Neuronal stem cell (in vitro differentiated cells): Measurements from ENCODE around the gene THSD4.

ENCODE experiments used
- DNase-seq: peaks from one replicate; pipeline ENCODE4 v3.0.0-alpha.2; 2013; ENCODE audit warnings: low spot score
- H2AFZ ChIP-seq: one replicate; pipeline ENCODE4 v1.6.1; 2013; ENCODE audit warnings: mild to moderate bottlenecking, low read length, inconsistent platforms
- H2AK5ac ChIP-seq: 2 replicates; pipeline ENCODE4 v1.6.1; 2013; ENCODE audit warnings: low read depth, mild to moderate bottlenecking, inconsistent platforms, low read length, moderate library complexity, mixed read lengths
- H2BK120ac ChIP-seq: 2 replicates; pipeline ENCODE4 v1.6.1; 2013; ENCODE audit warnings: low read depth, mild to moderate bottlenecking, inconsistent platforms, low read length, moderate library complexity, mixed read lengths
- H2BK12ac ChIP-seq: one replicate; pipeline ENCODE4 v1.6.1; 2013; ENCODE audit warnings: low read length, inconsistent platforms
- H2BK15ac ChIP-seq: 2 replicates; pipeline ENCODE4 v1.6.1; 2013; ENCODE audit warnings: mild to moderate bottlenecking, low read length, inconsistent platforms, mixed read lengths
- H2BK5ac ChIP-seq: one replicate; pipeline ENCODE4 v1.6.1; 2013; ENCODE audit warnings: inconsistent platforms, mild to moderate bottlenecking, low read length, moderate library complexity
- H3K14ac ChIP-seq: one replicate; pipeline ENCODE4 v1.6.1; 2013; ENCODE audit warnings: low read length, inconsistent platforms
- H3K18ac ChIP-seq: 2 replicates; pipeline ENCODE4 v1.6.1; 2013; ENCODE audit warnings: low read length, inconsistent platforms
- H3K23ac ChIP-seq: 2 replicates; pipeline ENCODE4 v1.6.1; 2013; ENCODE audit warnings: low read depth, mild to moderate bottlenecking, mixed read lengths, low read length, inconsistent platforms; ENCODE audit not compliant: poor library complexity
- H3K27ac ChIP-seq: replicated peaks from 3 replicates; pipeline ENCODE4 v1.5.1; 2013; ENCODE audit warnings: low read length, inconsistent platforms
- H3K27me3 ChIP-seq, 3 experiments: 2 replicates each; pipeline ENCODE4 v1.6.1; 2013; ENCODE audit warnings: low read length in 3 of 3, mild to moderate bottlenecking in 2 of 3, inconsistent platforms in 1 of 3, low read depth in 1 of 3, mixed read lengths in 1 of 3, moderate library complexity in 1 of 3; ENCODE audit not compliant: control insufficient read depth in 3 of 3, insufficient read depth in 3 of 3
- H3K36me3 ChIP-seq, 2 donors: replicated peaks in 1 of 2; 2 replicates each; pipeline ENCODE4 v1.6.1; 2013; ENCODE audit warnings: low read length in 2 of 2; ENCODE audit not compliant: control insufficient read depth in 2 of 2, insufficient read depth in 2 of 2
- H3K4ac ChIP-seq: 2 replicates; pipeline ENCODE4 v1.6.1; 2013; ENCODE audit warnings: inconsistent platforms, mild to moderate bottlenecking, low read length, moderate library complexity
- H3K4me1 ChIP-seq, 2 donors: 1 replicate in 1 of 2; 2 replicates in 1 of 2; pipeline ENCODE4 v1.6.1; 2013; ENCODE audit warnings: low read length in 2 of 2, low read depth in 1 of 2; ENCODE audit not compliant: control insufficient read depth in 2 of 2, insufficient read depth in 1 of 2
- H3K4me2 ChIP-seq: one replicate; pipeline ENCODE4 v1.6.1; 2013; ENCODE audit warnings: mild to moderate bottlenecking, low read length, inconsistent platforms; ENCODE audit not compliant: insufficient read depth, poor library complexity, severe bottlenecking
- H3K4me3 ChIP-seq, 2 donors: 2 replicates each; pipeline ENCODE4 v1.5.1; 2013; ENCODE audit warnings: low read length in 2 of 2, mild to moderate bottlenecking in 2 of 2, inconsistent platforms in 1 of 2, moderate library complexity in 1 of 2
- H3K79me1 ChIP-seq: one replicate; pipeline ENCODE4 v1.6.1; 2013; ENCODE audit warnings: low read depth, mild to moderate bottlenecking, inconsistent platforms, low read length, moderate library complexity
- H3K9ac ChIP-seq: one replicate; pipeline ENCODE4 v1.6.1; 2013; ENCODE audit warnings: mild to moderate bottlenecking, low read depth, low read length, inconsistent platforms; ENCODE audit not compliant: poor library complexity
- H3K9me3 ChIP-seq, 2 donors: replicated peaks in 1 of 2; 2 replicates each; pipeline versions ENCODE3 to v1.6.1; 2013; ENCODE audit warnings: low read length in 2 of 2, mild to moderate bottlenecking in 2 of 2, inconsistent platforms in 1 of 2, low read depth in 1 of 2, mixed read lengths in 1 of 2, moderate library complexity in 1 of 2; ENCODE audit not compliant: control insufficient read depth in 2 of 2, insufficient read depth in 1 of 2
- H4K8ac ChIP-seq: one replicate; pipeline ENCODE4 v1.6.1; 2013; ENCODE audit warnings: low read depth, mild to moderate bottlenecking, inconsistent platforms, low read length, moderate library complexity
- H4K91ac ChIP-seq: one replicate; pipeline ENCODE4 v1.6.1; 2013; ENCODE audit warnings: low read length, low read depth, mild to moderate bottlenecking, inconsistent platforms; ENCODE audit not compliant: poor library complexity
- WGBS, 2 donors: extraction: QIAGEN DNeasy Blood & Tissue Kit; methylation state at CpG; one replicate each; pipeline ENCODE4 v1.1.7; 2013; ENCODE audit warnings: missing lambda C conversion rate in 2 of 2, mixed read lengths in 1 of 2; ENCODE audit not compliant: insufficient read length in 2 of 2, insufficient replicate concordance in 1 of 2; ENCODE audit errors: extremely low coverage in 2 of 2; 5-methylcytosine and 5-hydroxymethylcytosine counted together

THSD4 gene

DNA sequence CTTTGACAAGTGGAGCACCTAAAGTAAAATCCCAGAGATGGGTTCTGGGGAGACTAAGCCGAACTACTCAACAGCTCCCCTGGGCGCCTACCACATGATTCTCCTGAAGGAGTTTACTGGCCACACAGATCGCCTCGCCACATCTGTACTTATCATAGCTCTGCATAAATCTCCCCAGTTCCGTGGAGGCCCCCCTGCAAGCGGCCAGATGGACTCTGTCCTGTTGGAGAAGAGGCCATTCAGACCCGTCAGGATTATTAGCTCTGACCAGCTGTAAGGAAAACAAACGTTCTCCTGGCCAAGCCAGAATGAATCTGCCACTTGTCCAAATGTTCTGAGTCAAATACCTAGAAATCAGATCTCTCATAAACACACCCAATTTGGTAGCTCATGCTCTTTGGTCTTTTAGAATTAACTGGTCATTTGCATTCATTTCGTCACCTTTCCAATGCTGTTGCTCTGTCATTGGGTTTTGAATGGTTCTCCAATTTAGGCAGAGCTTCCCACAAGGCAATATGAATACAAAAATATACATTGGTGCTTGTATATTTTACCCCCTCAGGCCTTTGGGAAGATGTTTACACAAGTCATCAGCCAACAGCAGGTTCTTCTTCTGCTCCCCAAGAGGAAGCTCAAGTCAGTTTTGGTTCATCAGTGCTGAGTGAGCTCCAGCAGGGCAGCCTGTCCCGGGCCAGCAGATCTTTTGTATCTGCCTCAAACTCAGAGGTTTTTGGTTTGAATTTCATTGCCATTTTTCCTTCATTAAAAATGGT is 124.5 kb downstream of the THSD4 start:
- WGBS, 2 donors: no CpG with 5 or more reads among the region's 10 CpGs

GRCh38 chr15:71242292-71242691 is 127.0 kb downstream of the THSD4 start:
- Histone ChIP-seq H3K4ac (no peak overlapping the region), H3K14ac (no peak overlapping the region), H3K4me1 (no peaks in the 10 kb centered on the region), H3K36me3 (no peaks in the 10 kb centered on the region), H4K91ac (no peak overlapping the region), H3K23ac (no peak overlapping the region), H2AK5ac (no peak overlapping the region), H3K9ac (no peak overlapping the region), H3K4me2 (no peak overlapping the region), H3K27ac (no peak overlapping the region), H2BK12ac (no peak overlapping the region), H3K4me3 (no peak overlapping the region), H3K18ac (no peak overlapping the region), H2BK120ac (no peak overlapping the region), H2BK5ac (no peak overlapping the region), H2AFZ (no peak overlapping the region), H3K79me1 (no peaks in the 10 kb centered on the region), H4K8ac (no peak overlapping the region), H3K9me3 (no peaks in the 10 kb centered on the region), H3K27me3 (no peaks in the 10 kb centered on the region), H2BK15ac (no peak overlapping the region)
- DNase-seq: no peak
- WGBS, 2 donors: no CpG with 5 or more reads among the region's 6 CpGs

More for the DNA sequence above, 124.5 kb downstream of the THSD4 start:
- Histone ChIP-seq H3K9me3 (no peaks in the 10 kb centered on the region), H4K91ac (no peak overlapping the region), H2BK12ac (no peak overlapping the region), H2BK5ac (no peak overlapping the region), H4K8ac (no peak overlapping the region), H2AK5ac (no peak overlapping the region), H2BK120ac (no peak overlapping the region), H3K14ac (no peak overlapping the region), H3K9ac (no peak overlapping the region), H3K79me1 (no peaks in the 10 kb centered on the region), H3K4ac (no peak overlapping the region), H3K27me3 (no peaks in the 10 kb centered on the region), H3K4me3 (no peak overlapping the region), H2BK15ac (no peak overlapping the region), H2AFZ (no peak overlapping the region), H3K36me3 (no peaks in the 10 kb centered on the region), H3K27ac (no peak overlapping the region), H3K4me1 (peaks cover 0 to 3% of the 10 kb centered on the region in 2 donors), H3K18ac (no peak overlapping the region), H3K4me2 (no peak overlapping the region), H3K23ac (no peak overlapping the region)
- DNase-seq: no peak

DNA sequence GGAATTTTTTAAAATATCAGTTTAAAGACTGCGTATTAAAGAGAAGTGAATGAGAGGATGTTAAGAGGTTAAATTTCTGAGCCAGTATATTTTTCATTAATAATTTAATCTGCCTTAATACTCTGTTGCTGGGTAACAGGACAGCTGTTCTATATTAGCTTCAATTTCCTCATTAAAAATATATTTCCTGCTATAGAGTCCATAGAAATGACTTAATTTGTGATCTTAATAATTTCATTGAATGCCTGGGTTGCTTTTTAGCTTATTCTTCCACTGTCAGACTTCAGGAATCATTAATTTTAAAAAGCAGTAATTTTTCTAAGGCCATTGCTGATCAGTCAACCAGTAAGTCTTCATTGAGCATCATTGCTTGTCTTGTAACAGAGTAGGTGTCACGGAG is 129.0 kb downstream of the THSD4 start:
- H4K91ac ChIP-seq: no peak overlapping the region
- no peaks in the 10 kb centered on the region for H3K9me3 ChIP-seq
- no peaks in the 10 kb centered on the region for H3K79me1 ChIP-seq
- no peaks in the 10 kb centered on the region for H3K36me3 ChIP-seq
- H3K23ac ChIP-seq: no peak overlapping the region
- no peak overlapping the region for H2BK12ac ChIP-seq
- H3K27me3 ChIP-seq: no peaks in the 10 kb centered on the region
- no peak overlapping the region for H4K8ac ChIP-seq
- H2AFZ ChIP-seq: no peak overlapping the region
- H3K4me3 ChIP-seq: no peak overlapping the region
- no peak overlapping the region for H2BK120ac ChIP-seq
- H2BK15ac ChIP-seq: no peak overlapping the region
- no peak overlapping the region for H3K9ac ChIP-seq
- H3K18ac ChIP-seq: no peak overlapping the region
- H3K14ac ChIP-seq: no peak overlapping the region
- H2BK5ac ChIP-seq: no peak overlapping the region
- no peaks in the 10 kb centered on the region for H3K4me1 ChIP-seq
- no peak overlapping the region for H3K27ac ChIP-seq
- no peak for DNase-seq
- no CpG with 5 or more reads among the region's 2 CpGs for WGBS, 2 donors
- no peak overlapping the region for H3K4me2 ChIP-seq
- H3K4ac ChIP-seq: no peak overlapping the region
- H2AK5ac ChIP-seq: no peak overlapping the region

DNA sequence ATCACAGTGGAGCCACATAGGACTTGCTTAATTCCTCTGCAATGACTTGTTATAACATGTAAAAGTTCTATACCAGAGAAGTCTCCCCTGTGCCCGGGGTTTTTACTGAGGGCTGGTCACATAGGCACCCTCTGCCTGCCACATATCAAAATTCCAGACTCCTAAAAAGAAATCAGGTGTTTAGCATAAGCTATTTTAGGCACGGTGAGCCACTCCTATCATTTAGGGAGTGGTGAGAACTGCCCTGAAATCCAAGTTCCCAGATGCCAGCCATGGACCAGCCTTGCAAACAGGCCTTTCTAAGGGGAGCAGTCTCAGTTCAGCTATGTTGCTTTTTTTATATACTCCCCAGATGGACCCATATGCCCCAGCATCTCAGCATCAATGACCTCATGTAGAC is 130.3 kb downstream of the THSD4 start:
- Histone ChIP-seq H3K23ac (no peak overlapping the region), H3K9ac (no peak overlapping the region), H3K4me1 (no peaks in the 10 kb centered on the region), H2BK15ac (no peak overlapping the region), H3K27ac (no peak overlapping the region), H3K4ac (no peak overlapping the region), H3K27me3 (no peaks in the 10 kb centered on the region), H3K79me1 (no peaks in the 10 kb centered on the region), H2BK12ac (no peak overlapping the region), H2AK5ac (no peak overlapping the region), H3K4me3 (no peak overlapping the region), H2BK120ac (no peak overlapping the region), H3K9me3 (no peaks in the 10 kb centered on the region), H3K14ac (no peak overlapping the region), H3K4me2 (no peak overlapping the region), H3K18ac (no peak overlapping the region), H4K8ac (no peak overlapping the region), H3K36me3 (no peaks in the 10 kb centered on the region), H4K91ac (no peak overlapping the region), H2AFZ (no peak overlapping the region), H2BK5ac (no peak overlapping the region)
- no CpG with 5 or more reads among the region's 2 CpGs for WGBS, 2 donors
- no peak for DNase-seq
